Superior temporal gyrus (tissue), 1 donor: ENCODE measurements around the gene CEP164.
"Not testable (repeated sequence)": the region's sequence is repeated elsewhere in the genome, so short reads cannot be mapped to it uniquely, and the experiment has no call there.

Experiments used
- DNase-seq: peaks from one replicate; pipeline ENCODE4 v3.0.0-alpha.2; 2016; ENCODE audit errors: extremely low spot score

The CEP164 gene

GRCh38 chr11:117395476-117395875, 67.8 kb downstream of the CEP164 start:
- no peak for DNase-seq

- DNase-seq: no peak
Observed at GRCh38 chr11:117396970-117397369, 69.3 kb downstream of the CEP164 start.

GRCh38 chr11:117398618-117399017, 71.0 kb downstream of the CEP164 start:
- not testable (repeated sequence) for DNase-seq

- DNase-seq: not testable (repeated sequence)
Observed at GRCh38 chr11:117399100-117399840, 71.6 kb downstream of the CEP164 start.

GRCh38 chr11:117405898-117406297, 78.2 kb downstream of the CEP164 start:
- not testable (repeated sequence) for DNase-seq

- DNase-seq: no peak
Observed at GRCh38 chr11:117407016-117407415, 79.4 kb downstream of the CEP164 start.

- no peak for DNase-seq
Observed at GRCh38 chr11:117408356-117408755, 80.7 kb downstream of the CEP164 start.

- no peak for DNase-seq
Observed at GRCh38 chr11:117409511-117409910, 81.9 kb downstream of the CEP164 start.

- no peak for DNase-seq
Observed at GRCh38 chr11:117410238-117410637, 82.6 kb downstream of the CEP164 start.

GRCh38 chr11:117410861-117411710, 83.4 kb downstream of the CEP164 start:
- no peak for DNase-seq

- no peak for DNase-seq
Observed at GRCh38 chr11:117411736-117412135, 84.1 kb downstream of the CEP164 start.

- DNase-seq: no peak
Observed at GRCh38 chr11:117412176-117412575, 84.5 kb downstream of the CEP164 start.

- DNase-seq: no peak
Observed at GRCh38 chr11:117412653-117413275, 85.1 kb downstream of the CEP164 start.

GRCh38 chr11:117413616-117414015, 86.0 kb downstream of the CEP164 start:
- no peak for DNase-seq

GRCh38 chr11:117414724-117415123, 87.1 kb downstream of the CEP164 start:
- DNase-seq: no peak

GRCh38 chr11:117415358-117415896, 87.8 kb downstream of the CEP164 start:
- no peak for DNase-seq

- no peak for DNase-seq
Observed at GRCh38 chr11:117417342-117417741, 89.7 kb downstream of the CEP164 start.

- DNase-seq: no peak
Observed at GRCh38 chr11:117417856-117418255, 90.2 kb downstream of the CEP164 start.

GRCh38 chr11:117418737-117419481, 91.3 kb downstream of the CEP164 start:
- DNase-seq: no peak

- no peak for DNase-seq
Observed at GRCh38 chr11:117419482-117420142, 92.0 kb downstream of the CEP164 start.

- DNase-seq: no peak
Observed at GRCh38 chr11:117420143-117420485, 92.5 kb downstream of the CEP164 start.
